GM12874 (cell line): Measurements from ENCODE around the gene ZFYVE21.

Experiments
- TF ChIP-seq, protein P1 (sequence below): IDR thresholded peaks from 2 replicates; pipeline ENCODE4 v1.5.1; 2011; ENCODE audit warnings: low read depth, mild to moderate bottlenecking, control low read depth, low read length, moderate library complexity; ENCODE audit not compliant: insufficient read depth

ZFYVE21 gene

DNA sequence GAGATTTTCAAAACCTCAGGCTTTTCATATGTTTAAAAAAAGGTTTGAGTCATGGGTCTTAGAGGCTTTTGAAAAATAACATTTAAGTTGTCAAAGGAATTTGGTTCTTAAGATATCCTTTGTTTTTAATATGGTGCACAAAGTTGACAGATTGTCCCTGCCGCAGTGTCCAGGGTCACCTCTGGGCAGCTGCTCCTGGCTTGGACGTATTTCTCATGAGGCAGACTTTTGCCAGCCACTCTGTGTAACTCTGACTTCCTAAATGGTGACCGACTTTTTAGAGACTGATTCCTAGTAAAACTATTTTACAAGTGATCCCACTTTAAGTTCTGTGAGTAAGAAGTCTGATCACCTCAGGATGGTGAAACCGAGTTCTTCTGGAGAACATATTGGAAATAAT is 27.9 kb upstream of the ZFYVE21 start:
- TF ChIP-seq, protein P1, sequence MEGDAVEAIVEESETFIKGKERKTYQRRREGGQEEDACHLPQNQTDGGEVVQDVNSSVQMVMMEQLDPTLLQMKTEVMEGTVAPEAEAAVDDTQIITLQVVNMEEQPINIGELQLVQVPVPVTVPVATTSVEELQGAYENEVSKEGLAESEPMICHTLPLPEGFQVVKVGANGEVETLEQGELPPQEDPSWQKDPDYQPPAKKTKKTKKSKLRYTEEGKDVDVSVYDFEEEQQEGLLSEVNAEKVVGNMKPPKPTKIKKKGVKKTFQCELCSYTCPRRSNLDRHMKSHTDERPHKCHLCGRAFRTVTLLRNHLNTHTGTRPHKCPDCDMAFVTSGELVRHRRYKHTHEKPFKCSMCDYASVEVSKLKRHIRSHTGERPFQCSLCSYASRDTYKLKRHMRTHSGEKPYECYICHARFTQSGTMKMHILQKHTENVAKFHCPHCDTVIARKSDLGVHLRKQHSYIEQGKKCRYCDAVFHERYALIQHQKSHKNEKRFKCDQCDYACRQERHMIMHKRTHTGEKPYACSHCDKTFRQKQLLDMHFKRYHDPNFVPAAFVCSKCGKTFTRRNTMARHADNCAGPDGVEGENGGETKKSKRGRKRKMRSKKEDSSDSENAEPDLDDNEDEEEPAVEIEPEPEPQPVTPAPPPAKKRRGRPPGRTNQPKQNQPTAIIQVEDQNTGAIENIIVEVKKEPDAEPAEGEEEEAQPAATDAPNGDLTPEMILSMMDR, result no peak

DNA sequence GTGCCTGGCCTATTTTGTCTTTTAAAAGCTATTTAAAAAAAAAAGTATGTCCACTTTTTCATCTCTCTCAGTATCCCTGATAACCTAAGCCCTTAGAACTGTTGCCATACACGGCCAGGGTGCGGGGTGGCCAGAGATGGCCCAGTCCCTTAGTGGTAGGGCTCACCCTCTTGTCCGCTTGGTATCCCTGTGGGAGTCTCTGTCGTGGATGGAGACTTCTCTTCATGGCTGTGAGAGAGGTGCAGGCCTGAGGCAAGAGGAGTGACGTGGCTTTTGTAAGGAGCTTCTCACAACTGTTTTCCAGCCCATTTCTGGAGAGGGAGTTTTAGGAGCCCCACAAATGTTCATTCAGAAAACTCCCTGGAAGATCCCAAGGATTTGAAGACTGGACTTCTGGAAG is 27.2 kb upstream of the ZFYVE21 start:
- TF ChIP-seq, protein P1, result no peak

GRCh38 chr14:103688906-103689902 is 26.4 kb upstream of the ZFYVE21 start:
- TF ChIP-seq, protein P1, result no peak

- TF ChIP-seq, protein P1, result no peak
Observed at GRCh38 chr14:103690332-103690731, 25.3 kb upstream of the ZFYVE21 start.

GRCh38 chr14:103692159-103692558 is 23.5 kb upstream of the ZFYVE21 start:
- TF ChIP-seq, protein P1, result no peak

GRCh38 chr14:103692871-103693270 is 22.7 kb upstream of the ZFYVE21 start:
- TF ChIP-seq, protein P1, result no peak

DNA sequence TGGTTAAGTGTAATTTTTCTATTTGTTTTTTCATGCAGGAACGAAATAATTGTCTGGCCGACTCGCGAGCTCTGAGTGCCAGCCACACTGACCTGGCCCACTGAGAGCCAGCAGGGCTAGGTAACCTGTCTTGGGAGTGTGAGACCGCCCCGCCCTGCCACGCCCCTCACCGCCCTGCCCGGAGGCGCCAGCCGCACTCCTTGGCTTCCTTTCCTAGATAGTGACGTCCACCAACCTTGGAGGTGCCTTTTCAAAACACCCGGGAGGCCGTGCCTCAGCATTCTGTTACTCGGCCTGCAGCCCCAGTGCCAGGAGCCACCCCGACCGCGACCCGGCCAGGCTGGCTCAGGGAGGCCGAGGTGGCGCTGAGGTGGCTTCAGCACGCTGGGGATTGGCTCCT is 22.1 kb upstream of the ZFYVE21 start:
- TF ChIP-seq, protein P1, result no peak
